Endothelial cell of umbilical vein (primary cell): ENCODE results near the gene COTL1.

Experiments
- CTCF ChIP-seq, 2 donors: IDR thresholded peaks; 1 replicate in 1 of 2; 2 replicates in 1 of 2; pipeline ENCODE4 v1.5.1; 2011; ENCODE audit warnings: low read length in 2 of 2, mild to moderate bottlenecking in 2 of 2, moderate library complexity in 2 of 2, control low read depth in 1 of 2, inconsistent platforms in 1 of 2, low read depth in 1 of 2; ENCODE audit not compliant: insufficient read depth in 1 of 2; ENCODE audit errors: extremely low read depth in 1 of 2
- GATA2 ChIP-seq: IDR thresholded peaks from 2 replicates; pipeline ENCODE4 v1.7.0; 2011; ENCODE audit warnings: low read depth, mild to moderate bottlenecking, moderate library complexity, mixed read lengths, low read length; ENCODE audit not compliant: insufficient read length, insufficient read depth
- JUN ChIP-seq: IDR thresholded peaks from 2 replicates; pipeline ENCODE4 v1.6.1; 2011; ENCODE audit warnings: borderline replicate concordance, low read depth; ENCODE audit not compliant: insufficient read length, insufficient read depth
- MAX ChIP-seq: IDR thresholded peaks from 2 replicates; pipeline ENCODE4 v1.6.1; 2011; ENCODE audit not compliant: insufficient read depth, insufficient read length
- MYC ChIP-seq: IDR thresholded peaks from one replicate; pipeline ENCODE4 v1.6.1; 2011; ENCODE audit warnings: mild to moderate bottlenecking, low read depth, low read length
- POLR2A ChIP-seq: IDR thresholded peaks from 2 replicates; pipeline ENCODE4 v1.6.1; 2012; ENCODE audit warnings: low read depth, mild to moderate bottlenecking, control low read depth, low read length

GRCh38 chr16:84570739-84571403 lies 47.0 kb downstream of the COTL1 start:
- TF ChIP-seq CTCF (IDR thresholded peaks at IDR 0.05; ENCODE audit: extremely low read depth in 1 of 2, insufficient read depth in 1 of 2, low read depth in 1 of 2, low read length in 2 of 2) (no peak), POLR2A (no peak), GATA2 (no peak), MYC (no peak), JUN (no peak), MAX (no peak)
